Inflammatory macrophage (primary cell): ENCODE measurements around the gene CADPS.
"Not testable (repeated sequence)": the region's sequence is repeated elsewhere in the genome, so short reads cannot be mapped to it uniquely, and the experiment has no call there.

ENCODE experiments used
- DNase-seq, 2 donors: peaks; one replicate each; pipeline ENCODE4 v3.0.0-alpha.2; 2020 to 2022

Gene CADPS

DNA sequence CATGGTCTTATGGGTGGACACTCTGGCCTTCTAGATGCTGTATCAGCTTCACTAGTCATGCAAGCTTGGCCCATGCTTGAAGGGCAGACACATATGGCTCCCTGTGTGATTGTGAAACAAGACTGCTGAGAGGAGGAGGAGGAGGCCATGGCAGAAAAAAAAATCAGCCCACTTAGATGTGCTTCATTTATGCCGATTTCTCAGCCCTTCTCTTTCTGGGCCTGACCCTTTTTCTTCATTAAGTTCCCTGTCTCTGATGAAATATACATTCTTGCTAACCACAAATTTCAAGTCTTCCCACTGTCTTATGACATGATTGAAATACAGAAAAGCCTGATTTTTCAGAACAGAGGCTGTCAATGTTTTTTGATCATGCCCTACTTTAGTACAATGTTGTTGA, 288.9 kb downstream of the CADPS start:
- no peak for DNase-seq

DNA sequence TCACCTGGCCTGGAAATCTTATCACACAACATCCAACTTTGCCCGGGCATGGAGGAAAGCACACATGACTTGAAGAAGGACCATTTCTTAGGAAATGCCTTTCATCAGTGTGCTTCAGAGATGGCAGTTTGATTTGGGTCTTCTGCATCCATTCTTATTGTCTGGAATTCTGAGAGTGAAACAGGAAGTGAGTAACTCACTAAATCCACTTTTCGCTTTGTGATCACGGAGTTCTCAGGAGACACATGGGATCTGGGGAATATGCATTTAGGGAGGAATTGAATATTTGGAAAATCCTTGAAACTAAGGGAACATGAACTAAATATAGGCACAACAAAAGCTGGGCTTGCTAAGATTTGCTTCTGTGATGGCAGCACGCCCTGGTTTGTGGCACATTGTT, 289.4 kb downstream of the CADPS start:
- no peak for DNase-seq

DNA sequence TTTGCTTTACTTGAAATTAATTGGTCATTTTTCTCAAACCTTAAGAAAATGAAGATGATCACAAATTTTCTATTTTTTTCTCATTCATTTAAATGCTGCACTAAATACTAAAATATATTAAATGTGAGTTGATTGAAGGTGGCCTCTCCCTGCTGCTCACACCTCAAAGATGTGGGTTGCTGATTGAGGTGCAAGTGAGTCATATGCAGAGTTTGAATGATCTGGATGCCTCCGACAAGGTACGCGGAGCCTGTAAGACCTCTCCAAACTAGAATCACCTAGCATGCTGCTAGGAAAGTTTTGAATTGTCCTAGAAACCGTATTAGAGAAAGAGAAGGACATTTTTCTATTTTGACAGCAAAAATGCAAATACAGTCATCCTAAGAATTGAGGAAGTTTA, 290.6 kb downstream of the CADPS start:
- DNase-seq, result no peak

DNA sequence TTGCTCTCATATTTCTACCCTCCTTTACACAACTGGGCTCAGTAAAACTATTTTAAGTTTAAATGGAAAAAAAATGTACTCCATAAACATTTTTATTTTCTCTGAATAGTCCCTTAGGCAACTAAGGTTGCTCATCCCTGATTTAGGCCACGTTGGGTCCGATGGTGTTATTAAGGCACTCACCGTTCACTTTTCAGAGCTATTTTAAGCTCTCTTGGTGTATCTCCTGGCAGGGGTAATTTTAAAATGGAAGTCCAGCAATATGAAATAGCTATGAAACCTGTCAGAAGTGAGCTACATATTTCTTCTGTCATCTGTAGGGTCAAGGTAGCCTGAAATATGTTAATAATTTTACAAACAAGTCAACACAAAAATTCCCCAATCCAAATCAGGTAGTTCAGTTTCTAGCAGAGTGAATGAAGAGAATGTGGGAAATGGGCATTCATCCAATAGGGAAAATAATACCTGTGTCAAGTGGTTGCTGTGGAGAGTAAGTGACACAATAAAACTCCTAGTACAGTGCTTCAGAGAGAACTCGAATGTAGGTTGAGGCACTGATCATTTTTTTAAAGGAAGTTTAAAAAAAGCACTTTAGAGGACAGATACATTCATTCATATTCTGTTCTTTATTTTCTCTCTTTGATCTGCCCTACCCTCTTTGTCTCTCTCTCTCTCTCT, 292.6 kb downstream of the CADPS start:
- DNase-seq, result no peak

DNA sequence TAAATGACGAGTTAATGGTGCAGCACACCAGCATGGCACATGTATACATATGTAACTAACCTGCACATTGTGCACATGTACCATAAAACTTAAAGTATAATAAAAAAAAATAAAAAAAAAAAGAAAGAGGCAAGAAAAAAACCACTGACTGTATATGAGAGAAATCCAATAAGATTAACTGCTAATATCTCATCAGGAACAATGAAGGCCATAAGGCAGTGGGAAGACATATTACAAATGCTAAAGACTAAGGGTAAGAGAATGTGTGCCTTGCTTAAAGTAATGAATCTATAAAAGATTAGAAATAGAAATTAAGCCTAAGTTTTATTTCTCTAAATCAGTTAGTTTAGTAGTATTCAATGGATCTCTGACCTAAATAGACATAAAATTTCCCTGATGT, 294.7 kb downstream of the CADPS start:
- DNase-seq, result not testable (repeated sequence)

DNA sequence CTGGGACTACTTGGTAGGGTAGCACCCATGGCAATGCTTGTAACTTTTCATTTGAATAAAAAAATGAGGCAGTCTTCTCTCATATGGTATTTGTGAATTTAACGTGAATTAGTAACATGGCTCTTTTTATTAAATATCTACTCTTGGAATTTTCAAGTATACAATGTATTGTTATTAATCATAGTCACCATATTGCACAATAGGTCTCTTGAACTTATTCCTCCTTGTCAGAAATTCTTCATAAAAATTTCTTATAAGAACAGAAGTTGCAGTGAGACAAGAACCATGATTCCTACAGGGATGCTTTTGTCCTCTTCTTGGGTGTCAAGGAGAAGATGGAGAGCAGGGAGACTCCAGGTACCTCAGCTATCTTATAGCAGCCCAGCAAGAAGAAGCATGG, 298.1 kb downstream of the CADPS start:
- no peak for DNase-seq

DNA sequence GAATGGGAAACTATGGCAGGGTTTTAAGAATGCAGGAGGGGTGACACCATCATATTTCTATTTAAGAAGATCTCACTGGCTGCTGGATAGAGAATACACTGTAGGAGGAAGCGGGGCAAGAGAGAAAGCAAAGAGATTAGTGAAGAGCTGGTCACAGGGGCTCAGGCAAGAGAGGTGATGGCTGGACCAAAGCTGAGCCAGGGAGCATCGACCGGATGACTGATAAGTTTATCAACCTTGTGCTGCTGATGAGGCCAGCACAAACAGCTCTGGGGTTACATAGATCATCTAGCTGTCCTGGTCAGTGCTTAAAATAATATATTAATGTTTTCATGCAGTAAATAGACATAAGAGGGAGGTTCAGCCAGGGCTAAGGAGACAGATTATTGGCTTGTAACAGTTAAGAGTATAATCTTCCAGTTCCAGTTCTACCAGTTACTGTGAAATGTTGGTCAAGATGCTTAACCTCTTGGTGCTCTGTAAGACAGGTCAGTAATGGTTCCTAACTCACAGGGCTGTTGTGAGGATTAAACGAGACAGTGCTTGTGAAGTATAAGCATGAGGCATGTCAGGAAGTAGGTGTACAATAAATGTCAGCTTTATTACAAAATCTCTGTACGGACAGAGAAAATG, 300.8 kb downstream of the CADPS start:
- DNase-seq, result no peak

DNA sequence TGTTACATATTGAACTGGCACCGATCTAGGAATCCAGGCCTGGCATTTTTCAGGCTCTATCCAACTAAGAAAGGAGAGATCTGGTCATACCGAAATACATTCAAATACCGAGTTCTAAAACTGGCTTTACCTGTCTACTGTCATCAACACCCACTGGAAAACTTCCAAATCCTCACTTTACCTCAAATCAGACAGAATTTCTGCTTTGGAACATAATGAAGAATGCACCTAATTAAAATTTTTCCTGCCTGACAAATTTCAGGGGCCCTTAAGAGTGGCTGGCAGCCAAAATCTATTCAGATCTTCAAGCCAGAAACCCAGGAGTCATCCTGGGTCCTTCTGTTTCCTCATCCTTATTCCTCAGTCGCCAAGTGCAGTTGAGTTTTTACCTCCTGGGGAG, 303.3 kb downstream of the CADPS start:
- DNase-seq, result no peak

DNA sequence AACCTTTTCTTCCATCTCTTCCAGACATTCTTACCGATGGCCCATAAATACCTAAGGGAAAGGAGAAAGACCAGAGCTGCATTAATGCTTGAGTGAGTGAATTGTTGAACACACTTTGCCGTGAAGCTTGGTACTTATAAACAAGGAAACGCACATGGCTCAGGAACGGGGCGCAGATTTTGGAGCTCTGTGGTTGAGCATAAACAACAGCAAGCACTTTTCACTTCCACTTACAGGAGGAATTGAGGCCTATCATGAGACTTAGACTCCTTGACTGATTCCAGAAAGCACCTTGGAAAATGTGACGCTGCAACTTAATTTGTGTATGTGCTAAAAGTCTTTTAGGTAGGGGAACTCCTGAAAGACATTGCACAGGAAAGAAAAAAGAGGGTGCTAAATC, 304.3 kb downstream of the CADPS start:
- no peak for DNase-seq

DNA sequence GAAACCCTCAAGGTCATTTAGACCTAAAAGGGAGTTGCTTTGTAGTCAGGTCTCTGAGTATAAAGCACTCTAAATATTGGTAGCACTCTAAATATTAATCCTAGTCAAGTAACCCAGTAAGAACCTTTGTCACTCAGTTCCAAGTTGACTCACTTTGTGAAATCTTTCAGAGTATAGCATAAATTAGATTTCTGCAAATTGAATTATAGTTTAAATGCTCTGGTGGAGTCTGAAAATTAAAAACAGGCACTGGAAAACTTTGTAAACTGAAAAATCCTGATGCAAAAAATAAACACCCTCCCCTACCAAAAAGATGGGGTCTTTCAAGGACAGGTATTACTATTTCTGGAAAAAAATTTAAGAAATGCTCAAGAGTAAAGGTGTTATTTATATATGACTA, 305.6 kb downstream of the CADPS start:
- no peak for DNase-seq

DNA sequence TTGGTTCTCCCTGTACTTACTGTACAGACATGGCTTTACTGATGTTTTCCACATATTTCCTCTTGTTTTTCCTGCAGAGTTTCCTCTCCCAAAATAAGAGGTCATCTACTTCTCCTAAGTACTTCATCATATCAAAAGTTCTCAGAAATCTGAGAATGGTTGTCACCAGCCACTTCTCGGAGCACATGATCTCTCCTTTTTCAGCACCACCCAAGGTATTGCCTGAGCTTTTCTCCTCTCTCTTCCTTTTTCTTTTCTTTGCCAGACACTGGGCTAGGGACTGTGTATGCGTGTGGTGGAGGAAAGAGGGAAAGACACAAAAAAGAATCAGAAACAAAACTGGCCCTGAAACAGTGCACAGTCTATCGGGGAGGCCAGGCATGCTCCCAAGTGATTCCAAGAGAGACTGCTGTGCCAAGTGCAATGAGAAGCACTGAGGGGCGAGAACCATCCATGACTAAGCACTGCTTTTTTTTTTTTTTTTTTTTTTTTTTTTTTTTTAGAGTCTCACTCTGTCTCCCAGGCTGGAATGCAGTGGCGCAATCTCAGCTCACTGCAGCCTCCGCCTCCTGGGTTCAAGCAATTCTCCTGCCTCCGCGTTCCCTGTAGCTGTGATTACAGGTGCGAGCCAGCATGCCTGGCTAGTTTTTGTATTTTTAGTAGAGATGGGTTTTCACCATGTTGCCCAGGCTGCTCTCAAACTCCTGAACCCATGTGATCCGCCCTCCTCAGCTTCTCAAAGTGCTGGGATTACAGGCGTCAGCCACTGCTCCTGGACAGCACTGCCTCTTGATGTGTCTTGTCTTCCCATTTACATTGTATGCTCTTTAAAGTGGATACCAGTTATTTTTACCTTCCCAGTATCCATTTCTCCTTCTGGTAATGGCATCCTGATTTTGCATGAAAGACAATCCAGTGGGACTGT, 307.9 kb downstream of the CADPS start:
- DNase-seq, result no peak

DNA sequence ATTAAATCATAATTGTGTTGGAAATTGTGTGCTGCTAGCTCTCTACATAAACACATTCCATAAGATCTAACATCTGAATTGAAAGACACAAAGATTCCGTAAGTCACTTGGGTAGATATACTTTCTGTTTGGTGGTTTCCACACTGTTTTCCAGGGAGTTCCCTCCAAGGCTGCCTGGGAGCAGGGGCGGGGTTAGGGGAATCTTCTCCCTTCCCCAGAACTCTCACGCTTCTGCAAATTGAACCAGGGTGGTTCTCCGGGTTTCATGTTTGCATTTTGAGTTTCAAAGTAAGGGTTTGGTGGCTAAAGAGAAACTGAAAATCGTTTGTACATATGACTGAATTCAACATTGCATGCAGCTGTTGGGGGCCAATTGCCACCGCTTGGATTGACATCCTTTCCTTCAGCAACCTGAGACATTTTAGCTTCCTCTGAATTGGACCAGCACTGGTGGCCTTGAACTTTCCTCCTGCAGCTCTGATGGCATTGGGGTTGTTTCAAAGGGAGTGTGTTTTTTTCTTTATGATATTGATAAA, 309.1 kb downstream of the CADPS start:
- DNase-seq, result no peak

DNA sequence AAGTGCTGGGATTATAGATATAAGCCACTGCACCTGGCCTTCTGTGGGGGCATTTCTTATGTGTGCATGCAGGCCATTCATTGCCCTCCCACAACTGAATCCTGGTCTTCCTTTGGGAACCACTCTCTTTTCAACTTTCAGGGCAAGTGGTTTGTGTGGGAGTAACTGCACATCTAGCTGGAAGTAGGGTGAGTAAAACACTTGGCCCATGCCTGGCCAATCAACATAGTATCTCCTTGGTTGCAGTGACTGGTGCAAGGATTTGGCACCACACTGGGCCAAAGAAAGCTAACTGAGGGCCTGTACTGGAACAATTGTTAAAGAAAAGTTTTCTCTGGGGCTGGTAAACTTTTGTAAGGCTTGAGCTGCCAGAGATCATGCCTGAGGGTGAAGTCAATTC, 312.6 kb downstream of the CADPS start:
- no peak for DNase-seq

DNA sequence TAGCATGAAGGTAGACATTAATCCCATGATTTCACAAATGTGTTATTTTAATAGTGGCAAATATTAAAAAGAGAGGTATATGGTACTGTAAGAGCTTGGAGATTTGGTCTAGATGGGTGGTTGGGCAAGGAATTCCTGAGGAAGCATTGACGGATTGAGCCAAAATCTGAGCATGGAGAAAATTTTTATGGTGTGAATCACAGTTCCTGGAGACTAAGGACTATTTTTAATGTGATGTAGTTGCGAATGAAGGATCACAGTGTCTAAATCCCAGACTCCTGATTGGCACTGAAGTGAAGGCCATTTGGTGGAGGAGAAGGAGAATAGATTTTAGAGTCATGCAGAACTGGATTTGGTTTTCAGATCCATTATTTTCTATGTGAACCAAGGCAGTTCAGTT, 313.2 kb downstream of the CADPS start:
- no peak for DNase-seq

DNA sequence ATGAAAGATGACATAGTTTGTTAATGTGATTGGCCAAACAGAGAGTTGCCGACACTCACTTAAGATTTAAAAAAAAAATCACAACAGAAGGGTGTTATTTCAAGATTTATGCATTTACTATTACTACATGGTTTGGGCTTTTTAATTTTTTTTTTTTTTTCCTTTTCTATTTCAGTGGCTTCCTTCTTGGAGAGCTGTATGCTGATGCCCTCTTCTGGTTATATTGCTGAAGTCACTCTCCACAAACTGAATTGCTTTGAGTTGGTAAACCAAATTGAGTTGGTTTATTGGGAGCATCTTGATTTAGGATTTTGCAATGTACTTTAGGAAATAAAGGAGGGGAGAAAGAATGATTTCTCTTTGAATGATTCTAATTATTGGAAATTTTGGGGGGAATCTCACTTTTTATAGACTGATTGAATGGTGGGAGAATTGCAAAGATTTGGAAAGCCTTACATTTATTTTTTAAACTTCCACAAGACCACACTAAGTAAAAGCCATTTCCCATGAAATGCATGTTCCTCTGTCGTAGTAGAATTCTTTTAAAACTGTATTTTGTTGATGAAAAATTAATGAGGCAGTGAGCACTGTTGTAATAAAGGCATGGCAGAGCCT, 315.3 kb downstream of the CADPS start:
- DNase-seq, result no peak

DNA sequence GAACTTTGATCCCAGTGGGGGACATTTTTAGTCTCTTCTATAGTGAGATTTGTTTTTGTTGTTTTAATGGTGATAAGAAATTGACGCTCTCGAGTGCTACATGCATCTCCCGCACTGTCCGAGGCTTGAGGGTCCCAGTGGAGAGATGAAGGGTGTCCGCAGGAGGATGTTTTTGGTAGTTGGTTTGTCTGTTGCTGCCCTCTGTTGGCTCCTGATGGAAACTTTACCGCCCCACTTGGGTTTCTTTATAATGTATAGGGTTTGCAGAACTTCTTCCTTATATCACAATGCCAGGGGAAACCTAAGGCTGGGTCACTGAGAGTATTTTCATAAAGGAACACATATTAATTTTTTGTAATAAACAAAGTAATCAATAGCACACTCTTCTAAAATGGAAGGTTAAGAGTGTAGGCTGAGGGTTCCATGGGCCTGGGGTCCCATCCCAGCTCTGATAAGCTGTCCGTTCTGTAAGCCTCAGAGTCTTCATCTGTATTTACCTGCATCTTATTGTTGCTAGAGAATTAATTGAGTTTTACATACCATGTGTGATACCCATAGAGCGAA, 316.6 kb downstream of the CADPS start:
- peak in 1 of 2 donors; percentile 5 for DNase-seq

DNA sequence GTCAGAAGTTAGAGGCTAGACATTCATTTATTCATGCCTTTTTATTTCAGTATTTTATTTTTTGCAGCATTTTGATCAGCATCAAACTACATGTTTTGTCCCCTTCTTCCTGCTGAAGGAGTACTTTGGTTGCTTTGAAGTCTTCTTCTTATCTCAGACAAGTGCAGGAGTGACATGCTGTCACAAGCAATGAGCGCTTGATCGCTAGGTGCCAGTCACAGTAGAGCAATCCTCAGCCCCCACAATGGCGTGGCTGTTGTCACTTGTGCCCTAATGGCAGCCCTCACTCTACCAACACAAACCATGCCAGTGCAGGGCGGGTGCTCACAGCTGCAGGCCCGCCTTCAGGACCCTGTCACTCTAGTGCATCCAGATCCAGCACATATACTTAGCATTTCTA, 317.2 kb downstream of the CADPS start:
- no peak for DNase-seq

DNA sequence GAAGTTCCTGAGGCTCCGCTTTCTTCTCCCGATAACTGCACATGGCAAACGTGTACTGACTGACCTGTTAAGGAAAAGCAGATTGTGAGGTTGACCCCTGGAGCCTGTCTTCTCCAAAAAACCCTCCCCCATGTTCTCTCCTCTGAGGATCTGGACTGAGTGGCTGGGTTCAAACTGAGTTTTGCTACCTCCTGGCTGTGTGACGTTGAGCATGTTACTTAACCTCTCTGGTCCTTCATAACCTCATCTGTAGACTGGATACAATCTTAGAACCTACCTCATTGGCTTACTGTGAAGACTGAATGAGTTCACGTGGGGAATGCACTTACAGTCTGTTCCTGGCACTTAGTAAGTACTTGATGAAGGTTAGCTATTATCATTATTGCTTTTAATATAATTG, 317.8 kb downstream of the CADPS start:
- no peak for DNase-seq

DNA sequence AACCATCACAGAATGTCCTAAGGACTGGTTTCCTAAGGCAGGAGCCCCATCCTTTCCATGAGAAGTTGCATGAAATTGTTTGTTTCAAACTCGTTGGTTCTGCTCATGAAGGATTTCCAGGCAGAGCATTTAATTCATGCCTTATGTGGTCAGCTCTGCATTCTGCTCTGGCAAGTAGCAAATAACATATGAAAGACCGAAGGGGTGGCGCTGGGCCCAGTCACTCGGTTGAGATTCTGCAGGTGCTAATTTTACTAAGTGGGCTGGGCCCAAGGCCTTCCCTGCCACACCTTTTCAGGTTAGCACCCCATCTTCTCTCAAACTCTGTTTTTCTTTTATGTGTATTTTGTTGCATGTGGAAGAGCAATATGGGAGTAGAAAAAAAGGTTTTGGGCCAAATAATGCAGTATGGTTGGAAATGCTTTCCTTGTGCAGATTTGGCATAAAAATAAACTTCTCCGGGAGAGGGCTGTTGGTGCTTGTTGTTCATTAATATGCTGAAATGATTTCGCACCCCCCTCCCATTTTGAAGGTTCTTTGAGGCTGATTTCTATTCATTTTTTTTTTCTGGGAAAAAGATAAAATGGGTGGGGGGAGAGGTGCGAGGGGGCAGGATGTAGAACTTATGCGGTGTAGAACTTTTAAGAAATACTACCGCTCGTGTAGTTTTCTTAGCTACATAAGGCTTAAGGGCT, 318.9 kb downstream of the CADPS start:
- no peak for DNase-seq

DNA sequence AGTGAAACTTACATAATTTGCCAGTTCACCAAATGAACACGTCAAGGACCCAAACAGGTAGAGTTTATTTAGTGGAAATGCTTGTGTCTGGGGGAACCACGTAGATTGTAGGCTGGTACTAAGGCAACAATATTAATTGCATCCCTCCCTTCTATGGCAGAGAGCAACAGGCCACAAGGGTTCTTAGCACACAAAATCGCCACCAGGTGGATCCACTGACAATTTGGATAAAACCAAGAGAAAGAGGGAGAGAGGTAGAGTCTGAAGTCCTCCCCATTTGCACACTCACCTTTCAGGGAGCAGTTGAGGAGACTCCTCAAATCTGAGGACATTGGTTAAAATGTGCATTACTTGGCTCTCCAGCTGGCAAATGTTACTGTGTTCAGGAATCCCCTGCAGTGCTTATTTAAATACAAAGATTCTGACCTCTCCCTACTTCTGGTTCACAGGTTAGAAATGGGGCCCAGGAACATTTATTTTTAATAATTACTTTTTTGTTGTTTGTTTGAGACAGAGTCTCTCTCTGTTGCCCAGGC, 320.9 kb downstream of the CADPS start:
- DNase-seq, result no peak

DNA sequence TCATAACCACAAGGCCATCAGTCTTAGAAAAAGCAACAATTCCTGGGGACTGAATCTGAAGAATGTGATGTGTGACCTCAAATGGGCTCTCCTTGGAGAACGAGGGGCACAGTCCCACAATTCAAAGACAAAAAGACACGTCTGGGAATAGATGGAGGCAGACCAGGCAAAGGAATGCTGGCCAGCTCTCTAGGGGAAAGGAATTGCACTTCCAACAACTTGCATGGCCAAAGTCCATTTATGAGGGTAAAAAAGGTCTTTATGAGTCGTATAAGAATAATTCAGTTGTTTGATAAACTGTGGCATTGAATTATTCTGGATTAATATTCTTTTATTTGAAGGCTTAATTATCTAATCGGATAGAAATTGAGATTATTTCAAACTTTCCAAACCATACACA, 321.4 kb downstream of the CADPS start:
- no peak for DNase-seq

DNA sequence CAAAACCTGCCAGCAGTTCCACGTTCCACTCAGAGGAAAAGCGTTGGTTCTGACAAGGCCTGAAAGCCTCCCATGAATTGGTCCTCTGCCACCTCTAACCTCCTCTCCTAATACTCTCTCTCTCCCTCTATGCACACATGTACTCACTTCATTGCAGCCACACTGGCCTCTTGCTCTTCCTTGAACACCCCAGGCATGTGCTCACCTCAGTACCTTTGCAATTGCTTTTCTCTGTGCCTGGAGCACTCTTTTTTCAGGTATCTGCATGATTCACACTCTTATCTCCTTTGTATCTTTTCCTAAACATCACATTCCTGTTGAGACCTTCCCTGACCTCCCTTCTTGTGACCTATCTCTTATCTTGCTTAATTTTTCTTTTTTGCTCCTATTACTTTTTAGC, 323.7 kb downstream of the CADPS start:
- DNase-seq, result no peak
